ENCODE data around the gene GABBR1.

DNA sequence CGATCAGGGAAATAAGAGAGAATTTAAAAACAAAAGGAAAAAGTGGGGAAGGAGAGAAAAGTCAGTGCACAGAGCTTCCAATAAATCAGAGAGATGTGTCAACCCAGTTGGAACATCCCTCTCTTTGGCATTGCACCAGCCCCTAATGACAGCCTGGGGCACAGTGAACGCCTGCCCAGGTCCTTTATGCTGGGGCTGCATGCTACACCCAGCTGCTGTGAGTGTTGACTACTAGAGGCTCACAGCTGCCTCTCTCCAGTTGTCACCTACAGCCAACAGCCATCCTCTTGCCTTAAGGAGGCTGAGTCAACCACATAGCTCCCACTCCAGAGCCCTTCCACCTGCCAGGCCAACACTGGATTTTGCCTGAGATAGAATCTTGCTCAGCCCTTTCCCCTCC lies 29.1 kb downstream of the GABBR1 start:
- no peak for TF ChIP-seq YY1 (tag by site-specific recombination; IDR thresholded peaks at IDR 0.05)
- TF ChIP-seq ZNF670 (tag by site-specific recombination; IDR thresholded peaks at IDR 0.05; ENCODE audit: low read depth): no peak
- TF ChIP-seq CTCF (tag by site-specific recombination; IDR thresholded peaks at IDR 0.05): no peak
- TF ChIP-seq, protein P1, sequence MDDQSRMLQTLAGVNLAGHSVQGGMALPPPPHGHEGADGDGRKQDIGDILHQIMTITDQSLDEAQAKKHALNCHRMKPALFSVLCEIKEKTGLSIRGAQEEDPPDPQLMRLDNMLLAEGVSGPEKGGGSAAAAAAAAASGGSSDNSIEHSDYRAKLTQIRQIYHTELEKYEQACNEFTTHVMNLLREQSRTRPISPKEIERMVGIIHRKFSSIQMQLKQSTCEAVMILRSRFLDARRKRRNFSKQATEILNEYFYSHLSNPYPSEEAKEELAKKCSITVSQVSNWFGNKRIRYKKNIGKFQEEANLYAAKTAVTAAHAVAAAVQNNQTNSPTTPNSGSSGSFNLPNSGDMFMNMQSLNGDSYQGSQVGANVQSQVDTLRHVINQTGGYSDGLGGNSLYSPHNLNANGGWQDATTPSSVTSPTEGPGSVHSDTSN (CRISPR knock-in tag; IDR thresholded peaks at IDR 0.05): no peak
- no peak for TF ChIP-seq ZSCAN30 (tag by site-specific recombination; IDR thresholded peaks at IDR 0.05)
- TF ChIP-seq GLIS1 (tag by site-specific recombination; IDR thresholded peaks at IDR 0.05): no peak
- no peak for TF ChIP-seq ZBTB6 (tag by site-specific recombination; IDR thresholded peaks at IDR 0.05)

Data from HEK293 (cell line).